Tibial artery (tissue), 4 donors: ENCODE results near the gene DUT.
A peak's percentile ranks its signal among the peaks of the same experiment; 100 is the strongest.

Experiments used
- DNase-seq, 2 donors: peaks; one replicate each; pipeline ENCODE4 v3.0.0-alpha.2; 2019
- H3K27ac ChIP-seq, 2 donors: fragments of 200-600 bp; sonication (generic) in 1 of 2; 1 replicate in 1 of 2; 2 replicates in 1 of 2; pipeline ENCODE4 v1.5.1; 2018 to 2019; ENCODE audit warnings: mild to moderate bottlenecking in 1 of 2
- H3K27me3 ChIP-seq, 2 donors: fragments of 200-600 bp; sonication (generic) in 1 of 2; one replicate each; pipeline versions ENCODE4 v1.5.1 to v1.6.0; 2016 to 2019
- H3K36me3 ChIP-seq, 3 donors: fragments of 200-600 bp; sonication (generic) in 2 of 3; one replicate each; pipeline ENCODE4 v1.5.1; 2016 to 2019; ENCODE audit warnings: mild to moderate bottlenecking in 2 of 3
- H3K4me1 ChIP-seq, 4 donors: fragments of 200-600 bp; sonication (generic) in 2 of 4; 1 replicate in 3 of 4; 2 replicates in 1 of 4; pipeline ENCODE4 v1.5.1; 2016 to 2019
- H3K4me3 ChIP-seq, 2 donors: fragments of 200-600 bp; sonication (generic) in 1 of 2; 1 replicate in 1 of 2; 2 replicates in 1 of 2; pipeline ENCODE4 v1.5.1; 2018 to 2019; ENCODE audit warnings: mild to moderate bottlenecking in 2 of 2
- H3K9me3 ChIP-seq, 3 donors: fragments of 200-600 bp; sonication (generic) in 1 of 3; one replicate each; pipeline ENCODE4 v1.5.1; 2016 to 2019
- CTCF ChIP-seq, 2 experiments: fragments of 200-600 bp in 1 of 2; fragments of 450-650 bp in 1 of 2; IDR thresholded peaks; one replicate each; pipeline ENCODE4 v1.5.1; 2017 to 2019; ENCODE audit warnings: antibody characterized with exemption in 2 of 2, mild to moderate bottlenecking in 1 of 2, moderate library complexity in 1 of 2
- intact Hi-C: fragments of 100-400 bp; cut with DNase I; formaldehyde crosslinking; loops from one replicate; pipeline ENCODE4 v1.15.0; 2023; ENCODE audit warnings: low total_unique reads

Gene DUT

GRCh38 chr15:48388910-48389309 is 57.7 kb downstream of the DUT start:
- Histone ChIP-seq H3K27ac (peak overlapping the region; percentile 39 to 54), H3K9me3 (no peaks in the 10 kb centered on the region), H3K4me3 (no peak overlapping the region), H3K36me3 (no peaks in the 10 kb centered on the region), H3K27me3 (no peaks in the 10 kb centered on the region), H3K4me1 (peaks cover 0 to 73% (median 37%) of the 10 kb centered on the region in 4 donors)
- intact Hi-C loops: no loop called here
- no peak for TF ChIP-seq CTCF (IDR thresholded peaks at IDR 0.05)
- no peak for DNase-seq

- intact Hi-C loops: no loop called here
- DNase-seq: no peak
- no peaks in the 10 kb centered on the region for H3K27me3 ChIP-seq
- H3K4me3 ChIP-seq: no peak overlapping the region
- no peak for TF ChIP-seq CTCF (IDR thresholded peaks at IDR 0.05)
- peaks cover 0 to 80% (median 45%) of the 10 kb centered on the region in 4 donors for H3K4me1 ChIP-seq
- H3K9me3 ChIP-seq: no peaks in the 10 kb centered on the region
- H3K27ac ChIP-seq: peak overlapping the region; percentile 39 to 54
- H3K36me3 ChIP-seq: no peaks in the 10 kb centered on the region
These were observed 58.5 kb downstream of the DUT start for GRCh38 chr15:48389691-48390143.

GRCh38 chr15:48391950-48392349 is 60.7 kb downstream of the DUT start:
- no peak for TF ChIP-seq CTCF (IDR thresholded peaks at IDR 0.05)
- H3K27ac ChIP-seq: peak overlapping the region; percentile 79 to 81
- H3K36me3 ChIP-seq: no peaks in the 10 kb centered on the region
- intact Hi-C loops: no loop called here
- no peak overlapping the region for H3K4me3 ChIP-seq
- H3K9me3 ChIP-seq: no peaks in the 10 kb centered on the region
- DNase-seq: no peak
- H3K4me1 ChIP-seq: peaks cover 0 to 89% (median 60%) of the 10 kb centered on the region in 4 donors
- H3K27me3 ChIP-seq: no peaks in the 10 kb centered on the region

- Histone ChIP-seq H3K36me3 (no peaks in the 10 kb centered on the region), H3K27ac (peak overlapping the region; percentile 79 to 81), H3K9me3 (no peaks in the 10 kb centered on the region), H3K4me3 (no peak overlapping the region), H3K4me1 (peaks cover 0 to 89% (median 60%) of the 10 kb centered on the region in 4 donors), H3K27me3 (no peaks in the 10 kb centered on the region)
- DNase-seq: peak; percentile 77 to 88
- no peak for TF ChIP-seq CTCF (IDR thresholded peaks at IDR 0.05)
- intact Hi-C loops: no loop called here
These were observed 61.1 kb downstream of the DUT start for GRCh38 chr15:48392356-48392755.
